Hepatocyte (in vitro differentiated cells): ENCODE data around the gene WDFY1.

ENCODE experiments used
- CTCF ChIP-seq: fragments of 200-600 bp; sonication (generic); IDR thresholded peaks from 2 replicates; pipeline ENCODE4 v1.5.1; 2016; ENCODE audit warnings: antibody characterized with exemption, mild to moderate bottlenecking; ENCODE audit not compliant: poor library complexity
- EZH2phosphoT487 ChIP-seq: fragments of 200-600 bp; sonication (generic); IDR thresholded peaks from one replicate; pipeline ENCODE4 v1.6.1; 2018; ENCODE audit warnings: antibody characterized with exemption, mild to moderate bottlenecking, low read depth, moderate library complexity; ENCODE audit not compliant: unreplicated experiment, severe bottlenecking

DNA sequence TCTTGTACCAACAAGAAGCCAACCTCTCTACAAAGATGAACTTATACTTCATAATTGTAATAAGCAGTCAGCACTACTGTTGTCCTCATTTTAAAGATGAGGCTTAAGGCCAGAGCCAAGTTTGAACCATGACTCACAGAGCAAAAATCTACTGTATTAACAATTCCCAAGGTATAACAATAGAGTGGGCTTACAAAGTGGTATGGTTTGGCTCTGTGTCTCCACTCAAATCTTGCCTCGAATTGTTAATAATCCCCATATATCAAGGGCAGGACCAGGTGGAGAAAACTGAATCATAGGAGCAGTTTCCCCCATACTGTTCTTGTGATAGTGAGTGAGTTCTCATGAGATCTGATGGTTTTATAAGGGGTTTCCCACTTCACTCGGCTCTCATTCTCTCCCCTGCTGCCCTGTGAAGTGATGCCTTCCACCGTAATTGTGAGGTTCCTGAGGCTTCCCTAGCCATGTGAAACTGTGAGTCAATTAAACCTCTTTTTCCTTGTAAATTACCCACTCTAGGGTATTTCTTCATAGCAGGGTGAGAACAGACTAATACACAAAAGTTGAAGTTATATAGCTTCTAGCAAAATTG is 31.6 kb upstream of the WDFY1 start:
- TF ChIP-seq CTCF (no peak), EZH2phosphoT487 (no peak)
